Fibroblast of villous mesenchyme (primary cell): ENCODE results near the gene FAM20A. TPM values are rescaled to one million over a fixed set of nuclear protein-coding genes. Genes with fewer than 3 reads are reported as not detected.

Experiments used
- DNase-seq: peaks from one replicate; pipeline ENCODE4 v3.0.0-alpha.2; 2010; ENCODE audit warnings: low read depth
- H3K4me3 ChIP-seq: 2 replicates; pipeline ENCODE4 v1.5.1; 2011; ENCODE audit warnings: low read depth, mild to moderate bottlenecking, low read length
- CTCF ChIP-seq: IDR thresholded peaks from 2 replicates; pipeline ENCODE4 v1.5.1; 2012; ENCODE audit warnings: low read depth, mild to moderate bottlenecking, low read length; ENCODE audit not compliant: insufficient read depth
- total RNA-seq: library from RNA; depleted of rRNA; stranded (reverse); fragments of >200 nt; gene quantifications from 2 replicates; pipeline ENCODE4 v1.2.3, GENCODE V29; 2012

FAM20A gene
- total RNA-seq, 1 donor, result 2.2 TPM

GRCh38 chr17:68576137-68576536 lies 25.0 kb downstream of the FAM20A start:
- H3K4me3 ChIP-seq, result no peak overlapping the region
- DNase-seq, result no peak
- TF ChIP-seq CTCF, result no peak

- H3K4me3 ChIP-seq, result no peak overlapping the region
- no peak for TF ChIP-seq CTCF
- no peak for DNase-seq
Measured at GRCh38 chr17:68573338-68573737, 27.8 kb downstream of the FAM20A start.

- TF ChIP-seq CTCF, result no peak
- DNase-seq, result peak; percentile 60
- H3K4me3 ChIP-seq, result no peak overlapping the region
Measured at GRCh38 chr17:68572138-68572842, 28.9 kb downstream of the FAM20A start.

GRCh38 chr17:68570526-68570925 lies 30.6 kb downstream of the FAM20A start:
- no peak overlapping the region for H3K4me3 ChIP-seq
- TF ChIP-seq CTCF, result no peak
- no peak for DNase-seq

GRCh38 chr17:68569346-68569745 lies 31.8 kb downstream of the FAM20A start:
- no peak overlapping the region for H3K4me3 ChIP-seq
- no peak for DNase-seq
- TF ChIP-seq CTCF, result no peak

GRCh38 chr17:68568581-68568980 lies 32.6 kb downstream of the FAM20A start:
- no peak for TF ChIP-seq CTCF
- no peak overlapping the region for H3K4me3 ChIP-seq
- DNase-seq, result peak; percentile 44

- H3K4me3 ChIP-seq, result no peak overlapping the region
- no peak for TF ChIP-seq CTCF
- DNase-seq, result no peak
Measured at GRCh38 chr17:68567581-68567980, 33.6 kb downstream of the FAM20A start.
